Activated CD4-positive, alpha-beta T cell treated with anti-CD3 and anti-CD28 coated beads, Interleukin-2, amount 10 ng/mL, durations not matched to agents 7 days and 5 days (primary cell): ENCODE data around the gene ACP1. TPM values are rescaled to one million over a fixed set of nuclear protein-coding genes. Genes with fewer than 3 reads are reported as not detected.

ENCODE experiments used
- CTCF ChIA-PET: fragments of 350-600 bp; sonication (Branson Sonifier 250); formaldehyde crosslinking; loops from one replicate; lab custom pipeline; 2021; ENCODE audit warnings: antibody characterized with exemption; lab: Charles Lee
- POLR2A ChIA-PET: fragments of 350-600 bp; sonication (Branson Sonifier 250); formaldehyde crosslinking; loops from one replicate; lab custom pipeline; 2021; ENCODE audit warnings: antibody characterized with exemption; lab: Charles Lee
- DNase-seq: peaks from one replicate; pipeline ENCODE4 v3.0.0-alpha.2; 2020
- H3K27ac Mint-ChIP-seq: one replicate; pipeline ENCODE4 v1.8.0; 2021; ENCODE audit warnings: mild to moderate bottlenecking, moderate library complexity, mixed read lengths
- H3K27me3 Mint-ChIP-seq: one replicate; pipeline ENCODE4 v1.8.0; 2021; ENCODE audit warnings: mixed read lengths
- H3K36me3 Mint-ChIP-seq: one replicate; pipeline ENCODE4 v1.8.0; 2021; ENCODE audit warnings: low read depth, mixed read lengths
- H3K4me1 Mint-ChIP-seq: one replicate; pipeline ENCODE4 v1.8.0; 2021; ENCODE audit warnings: mixed read lengths
- H3K4me3 Mint-ChIP-seq: one replicate; pipeline ENCODE4 v1.8.0; 2021; ENCODE audit warnings: mild to moderate bottlenecking, moderate library complexity, mixed read lengths
- H3K9me3 Mint-ChIP-seq: one replicate; pipeline ENCODE4 v1.8.0; 2021; ENCODE audit warnings: mixed read lengths
- total RNA-seq, 2 experiments: library from RNA; stranded (reverse); gene quantifications; one replicate each; pipeline ENCODE4 v1.2.3, GENCODE V29; 2021

The ACP1 gene
- total RNA-seq, 2 experiments from 2014 or later: 85.3 to 90.8 TPM

DNA sequence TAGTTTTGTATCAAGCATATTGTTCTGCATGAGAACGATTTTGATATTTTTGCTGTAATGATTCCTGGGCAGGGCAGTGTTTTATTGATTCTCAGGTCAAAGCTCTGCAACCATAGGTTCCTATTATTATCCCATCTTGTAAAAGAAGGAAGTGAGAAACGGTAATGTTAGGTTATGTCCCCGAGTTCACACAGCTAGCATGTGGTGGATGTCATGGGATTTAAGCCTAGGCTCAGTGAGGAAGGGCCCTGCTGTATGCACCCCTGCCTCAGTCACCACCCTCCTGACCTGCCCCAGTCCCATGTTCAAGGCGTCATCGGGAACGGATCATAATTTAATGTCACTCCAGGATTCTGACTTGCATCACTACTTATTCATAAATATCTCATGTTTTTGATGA is 10.7 kb downstream of the ACP1 start:
- Mint-ChIP-seq H3K36me3 (peaks cover 32% of the 10 kb centered on the region), H3K27me3 (no peaks in the 10 kb centered on the region), H3K27ac (no peak overlapping the region), H3K9me3 (no peaks in the 10 kb centered on the region), H3K4me3 (no peak overlapping the region), H3K4me1 (peaks cover 3% of the 10 kb centered on the region)
- DNase-seq: no peak
- ChIA-PET CTCF (interaction anchor here (1.1 kb wide), 1 partner anchor 16 kb away, joined by 3 read pairs; no protein-coding TSS in a partner anchor), POLR2A (no interaction called here)

GRCh38 chr2:278312-278926 is 13.7 kb downstream of the ACP1 start:
- Mint-ChIP-seq H3K4me1 (no peaks in the 10 kb centered on the region), H3K27ac (no peak overlapping the region), H3K27me3 (no peaks in the 10 kb centered on the region), H3K4me3 (no peak overlapping the region), H3K36me3 (peaks cover 44% of the 10 kb centered on the region), H3K9me3 (no peaks in the 10 kb centered on the region)
- CTCF ChIA-PET: no interaction called here
- POLR2A ChIA-PET: no interaction called here
- no peak for DNase-seq

GRCh38 chr2:278927-279320 is 14.2 kb downstream of the ACP1 start:
- Mint-ChIP-seq H3K9me3 (no peaks in the 10 kb centered on the region), H3K27ac (no peak overlapping the region), H3K4me3 (no peak overlapping the region), H3K4me1 (no peaks in the 10 kb centered on the region), H3K36me3 (peaks cover 44% of the 10 kb centered on the region), H3K27me3 (no peaks in the 10 kb centered on the region)
- ChIA-PET POLR2A (no interaction called here), CTCF (no interaction called here)
- no peak for DNase-seq

GRCh38 chr2:279366-279765 is 14.6 kb downstream of the ACP1 start:
- no peak overlapping the region for H3K4me3 Mint-ChIP-seq
- H3K4me1 Mint-ChIP-seq: no peaks in the 10 kb centered on the region
- H3K36me3 Mint-ChIP-seq: peaks cover 44% of the 10 kb centered on the region
- no peaks in the 10 kb centered on the region for H3K27me3 Mint-ChIP-seq
- no peak overlapping the region for H3K27ac Mint-ChIP-seq
- ChIA-PET CTCF (no interaction called here), POLR2A (no interaction called here)
- DNase-seq: no peak
- no peaks in the 10 kb centered on the region for H3K9me3 Mint-ChIP-seq

DNA sequence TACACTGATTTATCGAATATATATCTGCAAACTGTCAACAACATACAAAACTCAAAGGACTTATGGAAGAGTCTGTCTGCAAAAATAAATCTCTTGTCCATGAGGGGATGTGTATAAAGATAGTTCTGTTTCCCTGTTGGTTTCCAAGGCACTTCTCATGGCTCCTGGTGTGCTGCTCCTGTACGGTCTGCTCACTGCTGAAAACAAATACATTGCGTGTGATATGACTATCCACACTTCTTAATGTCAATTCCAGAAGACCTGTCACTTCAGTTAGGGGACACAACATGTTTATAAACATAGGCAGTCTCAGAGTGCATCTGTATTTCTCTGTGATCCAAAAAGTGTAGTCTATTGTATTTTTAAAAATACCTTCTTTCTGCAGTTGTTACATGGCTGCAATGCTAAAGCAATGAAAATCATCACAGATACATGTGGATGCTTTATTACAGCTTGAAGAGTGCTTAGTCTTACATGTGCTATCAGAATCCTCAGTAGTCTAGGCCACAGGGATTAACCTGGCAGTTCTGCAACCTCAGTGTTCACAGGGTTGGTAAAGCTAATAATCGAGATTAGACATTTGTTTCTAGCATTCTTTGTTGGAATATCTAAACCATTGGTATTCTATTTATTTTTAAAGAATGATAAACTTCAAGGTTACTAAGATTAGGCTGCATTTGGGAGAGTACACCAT is 15.4 kb downstream of the ACP1 start:
- Mint-ChIP-seq H3K27ac (no peak overlapping the region), H3K9me3 (no peaks in the 10 kb centered on the region), H3K27me3 (peaks cover 5% of the 10 kb centered on the region), H3K4me3 (no peak overlapping the region), H3K4me1 (no peaks in the 10 kb centered on the region), H3K36me3 (peaks cover 42% of the 10 kb centered on the region)
- CTCF ChIA-PET: interaction anchor here (0.6 kb wide), 1 partner anchor 162 kb away, joined by 3 read pairs; no protein-coding TSS in a partner anchor
- DNase-seq: no peak
- POLR2A ChIA-PET: no interaction called here

GRCh38 chr2:280650-281110 is 15.9 kb downstream of the ACP1 start:
- CTCF ChIA-PET: interaction anchor here (0.6 kb wide), 1 partner anchor 163 kb away, joined by 3 read pairs; no protein-coding TSS in a partner anchor
- Mint-ChIP-seq H3K27ac (no peak overlapping the region), H3K36me3 (peaks cover 42% of the 10 kb centered on the region), H3K27me3 (peaks cover 10% of the 10 kb centered on the region), H3K4me1 (no peaks in the 10 kb centered on the region), H3K9me3 (no peaks in the 10 kb centered on the region), H3K4me3 (no peak overlapping the region)
- POLR2A ChIA-PET: no interaction called here
- DNase-seq: no peak

DNA sequence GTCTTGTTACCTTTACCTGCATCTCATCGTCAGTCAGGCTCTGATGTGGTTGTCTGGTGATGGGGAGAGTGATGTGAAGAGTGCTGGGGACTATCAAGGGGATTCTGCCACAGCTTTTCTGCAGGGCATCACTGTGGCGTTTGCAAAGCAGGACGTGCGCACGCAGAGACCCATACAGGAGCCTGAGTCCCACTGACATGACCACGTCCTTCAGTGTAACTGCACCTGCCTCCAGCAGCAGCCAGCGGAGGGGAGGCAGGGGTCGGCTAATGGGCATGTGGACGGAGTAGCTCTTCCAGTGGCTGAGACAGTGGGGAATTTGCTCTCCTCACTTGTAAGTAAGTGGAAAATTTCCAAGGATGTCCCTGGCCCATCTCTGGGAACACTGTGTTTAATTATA is 16.6 kb downstream of the ACP1 start:
- POLR2A ChIA-PET: no interaction called here
- peaks cover 17% of the 10 kb centered on the region for H3K27me3 Mint-ChIP-seq
- H3K4me3 Mint-ChIP-seq: no peak overlapping the region
- H3K27ac Mint-ChIP-seq: no peak overlapping the region
- H3K36me3 Mint-ChIP-seq: peaks cover 42% of the 10 kb centered on the region
- CTCF ChIA-PET: no interaction called here
- no peaks in the 10 kb centered on the region for H3K9me3 Mint-ChIP-seq
- H3K4me1 Mint-ChIP-seq: no peaks in the 10 kb centered on the region
- no peak for DNase-seq

GRCh38 chr2:282371-283263 is 17.9 kb downstream of the ACP1 start:
- H3K4me1 Mint-ChIP-seq: no peaks in the 10 kb centered on the region
- no peak overlapping the region for H3K27ac Mint-ChIP-seq
- peaks cover 24% of the 10 kb centered on the region for H3K27me3 Mint-ChIP-seq
- peaks cover 33% of the 10 kb centered on the region for H3K36me3 Mint-ChIP-seq
- CTCF ChIA-PET: no interaction called here
- DNase-seq: no peak
- H3K9me3 Mint-ChIP-seq: no peaks in the 10 kb centered on the region
- no peak overlapping the region for H3K4me3 Mint-ChIP-seq
- POLR2A ChIA-PET: no interaction called here

GRCh38 chr2:283996-284794 is 19.4 kb downstream of the ACP1 start:
- no peaks in the 10 kb centered on the region for H3K4me1 Mint-ChIP-seq
- POLR2A ChIA-PET: no interaction called here
- DNase-seq: no peak
- no peak overlapping the region for H3K27ac Mint-ChIP-seq
- H3K36me3 Mint-ChIP-seq: peaks cover 25% of the 10 kb centered on the region
- no peak overlapping the region for H3K4me3 Mint-ChIP-seq
- H3K27me3 Mint-ChIP-seq: peaks cover 24% of the 10 kb centered on the region
- CTCF ChIA-PET: interaction anchor here (0.6 to 1.2 kb wide), 3 partner anchors 9 to 121 kb away, joined by 3 to 4 read pairs (median 4); no protein-coding TSS in a partner anchor
- H3K9me3 Mint-ChIP-seq: no peaks in the 10 kb centered on the region

- Mint-ChIP-seq H3K4me3 (no peak overlapping the region), H3K4me1 (peaks cover 5% of the 10 kb centered on the region), H3K36me3 (peaks cover 19% of the 10 kb centered on the region), H3K27ac (no peak overlapping the region), H3K9me3 (no peaks in the 10 kb centered on the region), H3K27me3 (peaks cover 31% of the 10 kb centered on the region)
- DNase-seq: no peak
- POLR2A ChIA-PET: no interaction called here
- CTCF ChIA-PET: interaction anchor here (1.2 kb wide), 1 partner anchor 13 kb away, joined by 4 read pairs; no protein-coding TSS in a partner anchor
These were observed 20.2 kb downstream of the ACP1 start for GRCh38 chr2:284896-285492.

- POLR2A ChIA-PET: no interaction called here
- no peak overlapping the region for H3K4me3 Mint-ChIP-seq
- peaks cover 5% of the 10 kb centered on the region for H3K4me1 Mint-ChIP-seq
- CTCF ChIA-PET: no interaction called here
- H3K36me3 Mint-ChIP-seq: peaks cover 18% of the 10 kb centered on the region
- no peak overlapping the region for H3K27ac Mint-ChIP-seq
- no peak for DNase-seq
- no peaks in the 10 kb centered on the region for H3K9me3 Mint-ChIP-seq
- peaks cover 35% of the 10 kb centered on the region for H3K27me3 Mint-ChIP-seq
These were observed 20.8 kb downstream of the ACP1 start for GRCh38 chr2:285531-285930.

DNA sequence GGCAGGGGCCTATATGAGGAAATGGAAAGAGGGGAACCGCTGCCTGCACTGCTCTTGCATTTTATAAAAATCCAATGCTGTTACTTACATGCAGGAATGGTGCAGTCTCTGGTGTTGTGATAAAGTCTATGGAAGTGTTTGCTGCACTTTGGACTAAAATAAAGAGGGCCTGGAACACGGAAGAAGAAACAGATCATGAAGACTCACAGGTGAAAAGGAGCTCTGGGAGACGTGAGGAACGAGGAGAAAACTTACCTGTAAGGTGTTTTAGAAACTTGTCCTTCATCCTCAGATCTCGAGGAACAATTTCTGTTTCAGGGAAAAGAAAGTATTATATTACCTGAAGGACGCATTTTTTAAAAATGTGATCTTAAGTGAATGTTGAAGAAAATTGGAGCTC is 21.3 kb downstream of the ACP1 start:
- CTCF ChIA-PET: no interaction called here
- Mint-ChIP-seq H3K36me3 (peaks cover 14% of the 10 kb centered on the region), H3K9me3 (no peaks in the 10 kb centered on the region), H3K27ac (no peak overlapping the region), H3K27me3 (peaks cover 40% of the 10 kb centered on the region), H3K4me3 (no peak overlapping the region), H3K4me1 (peaks cover 5% of the 10 kb centered on the region)
- POLR2A ChIA-PET: no interaction called here
- no peak for DNase-seq
